Measurements from ENCODE around the gene IFNLR1.

GRCh38 chr1:24109686-24110475, 77.2 kb downstream of the IFNLR1 start:
- TF ChIP-seq CTCF (IDR thresholded peaks at IDR 0.05) (no peak), POLR2A (IDR thresholded peaks at IDR 0.05) (no peak)

Data from testis (tissue), 2 donors.